Measurements from ENCODE around the gene CEBPG.
A peak's percentile ranks its signal among the peaks of the same experiment; 100 is the strongest.

The CEBPG gene

DNA sequence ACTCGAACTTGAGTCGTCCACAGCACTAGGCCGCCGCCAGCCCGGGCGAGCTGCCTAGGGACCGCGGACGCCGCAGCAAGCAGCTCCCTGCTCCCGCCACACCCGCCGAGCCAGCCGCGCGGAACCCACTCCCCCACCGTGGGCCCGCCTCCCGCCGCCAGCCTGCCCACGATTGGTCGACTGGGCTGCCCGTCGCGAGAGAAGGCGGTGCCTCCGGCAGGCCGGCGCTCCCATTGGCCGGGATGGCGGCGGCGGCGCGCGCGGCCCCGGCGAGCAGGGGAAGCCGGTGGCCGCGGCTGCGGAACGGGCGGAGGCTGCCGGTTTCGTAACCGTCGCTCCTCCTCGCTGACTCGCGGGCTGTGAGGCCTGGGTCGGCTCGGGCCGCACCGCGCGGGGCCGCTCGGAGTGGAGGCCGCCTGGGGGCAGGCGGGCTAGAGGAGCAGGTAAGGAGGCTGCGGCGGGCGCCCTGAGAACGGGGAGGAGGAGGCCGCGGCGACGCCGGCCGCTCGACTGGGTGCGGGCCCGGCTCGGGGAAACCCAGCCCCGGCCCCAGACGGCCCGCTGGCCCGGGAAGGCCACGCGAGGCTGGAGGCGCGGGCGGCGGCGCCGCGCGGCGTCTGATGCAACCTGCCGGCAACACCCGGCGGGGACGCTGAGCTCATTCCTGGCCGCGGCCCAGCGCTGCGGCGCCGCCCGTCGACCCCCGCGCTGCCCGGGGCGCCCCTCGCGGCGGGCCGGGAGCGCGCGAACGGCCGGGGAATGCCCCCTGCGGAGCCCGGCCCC lies at the start of gene CEBPG:
Gene CEBPG (plus strand): TSS at position 257 of the 783 bp plus-strand sequence. CDS start 5,531 bp downstream, outside the sequence.
- TF ChIP-seq CTCF (conservative IDR thresholded peaks at IDR 0.05) = peak; percentile 64

GRCh38 chr19:33324628-33325027 lies 48.9 kb upstream of the CEBPG start:
- no peak overlapping the region for H3K27ac ChIP-seq
- TF ChIP-seq CTCF (conservative IDR thresholded peaks at IDR 0.05) = no peak

More for the DNA sequence above, at the start of gene CEBPG:
- H3K27ac ChIP-seq = peak within 1 kb of the TSS; percentile 99

DNA sequence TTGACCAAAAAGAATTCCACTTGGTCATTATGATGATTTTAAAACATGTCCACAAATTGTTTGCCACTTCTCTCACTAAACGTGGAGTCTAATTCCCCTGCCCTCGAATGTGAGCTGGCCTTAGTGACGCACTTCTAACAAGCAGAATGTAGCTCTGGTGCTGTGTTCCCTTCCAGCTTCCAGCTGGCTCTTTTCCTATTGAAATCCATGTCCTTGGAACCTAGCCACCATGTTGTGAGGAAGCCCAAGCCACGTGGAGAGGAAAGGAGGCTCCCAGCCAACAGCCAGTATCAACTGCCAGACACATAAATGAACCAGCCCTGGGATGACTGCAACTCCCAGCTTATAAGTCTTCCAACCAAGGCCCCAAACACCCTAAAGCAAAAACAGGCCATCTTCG lies 47.6 kb upstream of the CEBPG start:
- no peak for TF ChIP-seq CTCF (conservative IDR thresholded peaks at IDR 0.05)

DNA sequence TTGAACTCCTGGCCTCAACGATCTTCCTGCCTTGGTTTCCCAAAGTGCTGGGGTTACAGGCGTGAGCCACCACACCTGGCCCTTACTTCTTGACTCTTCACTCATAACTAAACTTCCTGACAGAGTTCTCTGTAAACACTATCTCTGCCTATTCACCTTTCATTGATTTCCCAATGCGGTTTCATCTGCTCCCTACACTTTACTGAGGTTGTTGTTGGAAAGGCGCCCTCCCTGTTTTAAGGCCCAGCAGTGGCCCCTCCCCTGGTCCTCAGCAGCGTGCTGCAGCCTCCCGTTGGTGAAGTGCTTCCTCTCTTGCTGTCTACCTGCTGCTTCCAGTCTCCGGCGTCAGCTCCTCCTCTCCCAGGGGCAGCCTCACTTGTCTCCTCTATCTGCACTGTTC lies 44.4 kb upstream of the CEBPG start:
- H3K27ac ChIP-seq = no peak overlapping the region
- no peak for TF ChIP-seq CTCF (conservative IDR thresholded peaks at IDR 0.05)

More for the DNA sequence above, 47.6 kb upstream of the CEBPG start:
- H3K27ac ChIP-seq = no peak overlapping the region

GRCh38 chr19:33329736-33330135 lies 43.8 kb upstream of the CEBPG start:
- H3K27ac ChIP-seq = no peak overlapping the region
- TF ChIP-seq CTCF (conservative IDR thresholded peaks at IDR 0.05) = no peak

DNA sequence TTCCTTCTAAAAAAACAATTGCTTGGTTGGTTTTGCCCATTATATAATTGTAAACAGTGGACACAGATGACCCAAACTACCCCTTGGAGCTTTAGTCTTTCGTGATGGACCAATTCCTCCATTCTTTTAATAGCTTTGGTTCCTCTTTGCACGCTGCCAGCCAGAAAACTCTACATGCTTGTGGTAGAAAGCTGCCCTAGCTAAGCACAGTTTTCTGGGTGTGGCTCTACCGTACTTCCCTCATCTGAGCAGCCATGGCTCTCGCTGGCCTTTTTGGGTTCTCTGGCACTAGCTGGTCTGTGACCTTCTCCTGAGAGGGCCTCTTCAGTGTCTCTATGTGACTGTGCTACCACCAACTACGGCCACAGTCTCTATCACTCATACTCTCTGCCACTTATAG lies 41.3 kb upstream of the CEBPG start:
- no peak overlapping the region for H3K27ac ChIP-seq
- TF ChIP-seq CTCF (conservative IDR thresholded peaks at IDR 0.05) = no peak

DNA sequence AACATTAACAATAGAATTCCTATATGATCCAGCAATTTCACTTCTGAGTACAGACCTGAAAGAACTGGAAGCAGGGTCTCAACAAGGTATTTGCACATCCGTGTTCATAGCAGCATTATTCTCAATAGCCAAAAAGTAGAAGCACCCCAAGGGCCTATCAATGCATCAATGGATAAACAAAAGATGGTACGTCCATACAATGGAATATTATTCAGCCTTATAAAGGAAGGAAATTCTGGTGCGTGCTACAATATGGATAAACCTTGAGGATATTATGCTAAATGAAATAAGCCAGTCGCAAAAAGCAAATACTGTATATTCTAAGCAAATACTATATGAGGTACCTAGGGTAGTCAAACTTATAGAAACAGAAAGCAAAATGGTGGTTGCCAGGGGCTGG lies 40.4 kb upstream of the CEBPG start:
- no peak overlapping the region for H3K27ac ChIP-seq
- TF ChIP-seq CTCF (conservative IDR thresholded peaks at IDR 0.05) = no peak

Data from VCaP (cell line).